Measurements from ENCODE around the gene MPL. TPM values are rescaled to one million over a fixed set of nuclear protein-coding genes. Genes with fewer than 3 reads are reported as not detected.

The MPL gene
- total and polyA plus RNA-seq, 10 of the 15 experiments (the other 5 are each of a cell fraction or from before 2014, with no cell fraction given): not detected

DNA sequence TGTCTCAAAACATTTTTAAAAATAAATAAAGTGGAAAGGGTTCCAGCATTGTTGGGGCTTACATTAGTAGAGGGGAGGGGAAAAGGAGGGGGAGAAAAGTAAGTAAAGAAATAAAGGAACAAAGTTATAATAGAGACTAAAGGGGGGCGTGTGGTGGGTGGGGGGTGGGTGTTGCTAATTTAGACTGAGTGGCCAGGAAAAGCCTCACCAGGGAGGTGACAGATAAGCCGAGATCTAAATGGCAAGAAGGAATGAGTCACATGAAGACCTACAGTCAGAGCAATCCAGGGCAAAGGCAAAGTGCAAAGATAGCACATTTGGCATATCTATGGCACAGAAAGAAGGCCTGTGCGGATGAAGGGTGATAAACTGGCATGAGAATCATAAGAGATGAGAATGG lies 7.5 kb downstream of the MPL start:
- Histone ChIP-seq H3K9ac (ENCODE audit: control insufficient read depth, insufficient read depth, low read length) (no peak overlapping the region), H3K79me2 (ENCODE audit: control insufficient read depth, insufficient read depth, low read length) (no peaks in the 10 kb centered on the region), H2AFZ (ENCODE audit: control insufficient read depth, low read depth, low read length) (no peak overlapping the region), H4K20me1 (ENCODE audit: control insufficient read depth, insufficient read depth) (no peaks in the 10 kb centered on the region), H3K4me2 (ENCODE audit: control insufficient read depth, insufficient read depth) (no peak overlapping the region), H3K9me3 (replicated peaks; ENCODE audit: control insufficient read depth, insufficient read depth, low read length) (no peaks in the 10 kb centered on the region), H3K4me1 (ENCODE audit: control insufficient read depth, insufficient read depth, low read length) (no peaks in the 10 kb centered on the region), H3K4me3 (no peak overlapping the region), H3K27me3 (replicated peaks in 1 of 2; ENCODE audit: control insufficient read depth in 2 of 2, insufficient read depth in 2 of 2, low read length in 1 of 2) (no peaks in the 10 kb centered on the region), H3K27ac (ENCODE audit: control insufficient read depth, insufficient read depth) (no peak overlapping the region), H3K36me3 (ENCODE audit: control insufficient read depth in 2 of 2, insufficient read depth in 2 of 2, low read length in 1 of 2) (no peaks in the 10 kb centered on the region)
- ATAC-seq (no peak), FAIRE-seq (no peak), DNase-seq (ENCODE audit: low read depth, low spot score) (no peak)
- 26% methylated on average over 3 of the region's 3 CpGs for WGBS (ENCODE audit: insufficient coverage, insufficient replicate concordance, low lambda C conversion rate, missing lambda C conversion rate)
- intact Hi-C loops (cut with micrococcal nuclease; ENCODE audit: unreplicated experiment) (no loop called here), in situ Hi-C loops (cut with MboI) (no loop called here)
- ChIA-PET RAD21 (ENCODE audit: unreplicated experiment) (interaction anchor here (1.4 kb wide), 1 partner anchor 13 kb away, joined by 3 read pairs; no protein-coding TSS in a partner anchor), CTCF (interaction anchor here (1.0 kb wide), 1 partner anchor 9 kb away, joined by 3 read pairs; no protein-coding TSS in a partner anchor), SMC1A (ENCODE audit: uncharacterized antibody, unreplicated experiment) (interaction anchor here (1.5 kb wide), 1 partner anchor 102 kb away, joined by 3 read pairs; no protein-coding TSS in a partner anchor), POLR2A (no interaction called here)
- no peak for TF ChIP-seq TARDBP (IDR thresholded peaks at IDR 0.05; ENCODE audit: borderline replicate concordance)
- TF ChIP-seq STAT1 (conservative IDR thresholded peaks at IDR 0.05): no peak
- BruUV-seq (replicated peaks): no TSS peak

DNA sequence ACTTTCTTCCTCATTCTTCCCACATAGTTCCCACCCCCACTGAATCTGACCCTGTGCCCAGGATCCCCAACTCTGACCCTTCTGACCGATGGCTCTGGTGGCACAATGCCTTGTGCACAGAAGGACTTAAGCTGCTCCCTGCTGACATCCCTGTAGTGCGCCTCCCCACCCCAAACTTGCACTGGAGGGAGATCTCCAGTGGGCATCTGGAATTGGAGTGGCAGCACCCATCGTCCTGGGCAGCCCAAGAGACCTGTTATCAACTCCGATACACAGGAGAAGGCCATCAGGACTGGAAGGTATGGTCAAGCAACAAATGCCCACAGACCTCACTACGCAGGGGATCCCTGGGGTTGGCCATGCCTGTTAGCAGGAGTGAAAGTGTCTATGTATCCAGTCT lies 9.0 kb downstream of the MPL start:
- H3K4me3 ChIP-seq: no peak overlapping the region
- no peaks in the 10 kb centered on the region for H3K36me3 ChIP-seq (ENCODE audit: control insufficient read depth in 2 of 2, insufficient read depth in 2 of 2, low read length in 1 of 2)
- WGBS (ENCODE audit: insufficient coverage, insufficient replicate concordance, low lambda C conversion rate, missing lambda C conversion rate): 61% methylated on average over 5 of the region's 5 CpGs
- RAD21 ChIA-PET (ENCODE audit: unreplicated experiment): interaction anchor here (1.4 kb wide), 1 partner anchor 11 kb away, joined by 3 read pairs; no protein-coding TSS in a partner anchor
- in situ Hi-C loops (cut with MboI) (no loop called here), intact Hi-C loops (cut with micrococcal nuclease; ENCODE audit: unreplicated experiment) (no loop called here)
- H3K79me2 ChIP-seq (ENCODE audit: control insufficient read depth, insufficient read depth, low read length): no peaks in the 10 kb centered on the region
- DNase-seq (ENCODE audit: low read depth, low spot score): no peak
- no TSS peak for BruUV-seq (replicated peaks)
- H3K27me3 ChIP-seq (replicated peaks in 1 of 2; ENCODE audit: control insufficient read depth in 2 of 2, insufficient read depth in 2 of 2, low read length in 1 of 2): no peaks in the 10 kb centered on the region
- H3K9ac ChIP-seq (ENCODE audit: control insufficient read depth, insufficient read depth, low read length): no peak overlapping the region
- no peaks in the 10 kb centered on the region for H4K20me1 ChIP-seq (ENCODE audit: control insufficient read depth, insufficient read depth)
- H3K4me2 ChIP-seq (ENCODE audit: control insufficient read depth, insufficient read depth): no peak overlapping the region
- SMC1A ChIA-PET (ENCODE audit: uncharacterized antibody, unreplicated experiment): no interaction called here
- CTCF ChIA-PET: no interaction called here
- H3K4me1 ChIP-seq (ENCODE audit: control insufficient read depth, insufficient read depth, low read length): no peaks in the 10 kb centered on the region
- POLR2A ChIA-PET: no interaction called here
- H2AFZ ChIP-seq (ENCODE audit: control insufficient read depth, low read depth, low read length): no peak overlapping the region
- no peak for FAIRE-seq
- ATAC-seq: no peak
- H3K27ac ChIP-seq (ENCODE audit: control insufficient read depth, insufficient read depth): no peak overlapping the region
- H3K9me3 ChIP-seq (replicated peaks; ENCODE audit: control insufficient read depth, insufficient read depth, low read length): no peaks in the 10 kb centered on the region
- TF ChIP-seq, protein P1, sequence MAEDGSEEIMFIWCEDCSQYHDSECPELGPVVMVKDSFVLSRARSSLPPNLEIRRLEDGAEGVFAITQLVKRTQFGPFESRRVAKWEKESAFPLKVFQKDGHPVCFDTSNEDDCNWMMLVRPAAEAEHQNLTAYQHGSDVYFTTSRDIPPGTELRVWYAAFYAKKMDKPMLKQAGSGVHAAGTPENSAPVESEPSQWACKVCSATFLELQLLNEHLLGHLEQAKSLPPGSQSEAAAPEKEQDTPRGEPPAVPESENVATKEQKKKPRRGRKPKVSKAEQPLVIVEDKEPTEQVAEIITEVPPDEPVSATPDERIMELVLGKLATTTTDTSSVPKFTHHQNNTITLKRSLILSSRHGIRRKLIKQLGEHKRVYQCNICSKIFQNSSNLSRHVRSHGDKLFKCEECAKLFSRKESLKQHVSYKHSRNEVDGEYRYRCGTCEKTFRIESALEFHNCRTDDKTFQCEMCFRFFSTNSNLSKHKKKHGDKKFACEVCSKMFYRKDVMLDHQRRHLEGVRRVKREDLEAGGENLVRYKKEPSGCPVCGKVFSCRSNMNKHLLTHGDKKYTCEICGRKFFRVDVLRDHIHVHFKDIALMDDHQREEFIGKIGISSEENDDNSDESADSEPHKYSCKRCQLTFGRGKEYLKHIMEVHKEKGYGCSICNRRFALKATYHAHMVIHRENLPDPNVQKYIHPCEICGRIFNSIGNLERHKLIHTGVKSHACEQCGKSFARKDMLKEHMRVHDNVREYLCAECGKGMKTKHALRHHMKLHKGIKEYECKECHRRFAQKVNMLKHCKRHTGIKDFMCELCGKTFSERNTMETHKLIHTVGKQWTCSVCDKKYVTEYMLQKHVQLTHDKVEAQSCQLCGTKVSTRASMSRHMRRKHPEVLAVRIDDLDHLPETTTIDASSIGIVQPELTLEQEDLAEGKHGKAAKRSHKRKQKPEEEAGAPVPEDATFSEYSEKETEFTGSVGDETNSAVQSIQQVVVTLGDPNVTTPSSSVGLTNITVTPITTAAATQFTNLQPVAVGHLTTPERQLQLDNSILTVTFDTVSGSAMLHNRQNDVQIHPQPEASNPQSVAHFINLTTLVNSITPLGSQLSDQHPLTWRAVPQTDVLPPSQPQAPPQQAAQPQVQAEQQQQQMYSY (CRISPR knock-in tag; IDR thresholded peaks at IDR 0.05): no peak
- TF ChIP-seq RCOR1 (conservative IDR thresholded peaks at IDR 0.05; ENCODE audit: low read depth, low read length): no peak
- no peak for TF ChIP-seq ZBED1 (IDR thresholded peaks at IDR 0.05; ENCODE audit: borderline replicate concordance)
- TF ChIP-seq ZNF384 (IDR thresholded peaks at IDR 0.05; ENCODE audit: borderline replicate concordance, low read depth, low read length): no peak
- TF ChIP-seq, protein P2, sequence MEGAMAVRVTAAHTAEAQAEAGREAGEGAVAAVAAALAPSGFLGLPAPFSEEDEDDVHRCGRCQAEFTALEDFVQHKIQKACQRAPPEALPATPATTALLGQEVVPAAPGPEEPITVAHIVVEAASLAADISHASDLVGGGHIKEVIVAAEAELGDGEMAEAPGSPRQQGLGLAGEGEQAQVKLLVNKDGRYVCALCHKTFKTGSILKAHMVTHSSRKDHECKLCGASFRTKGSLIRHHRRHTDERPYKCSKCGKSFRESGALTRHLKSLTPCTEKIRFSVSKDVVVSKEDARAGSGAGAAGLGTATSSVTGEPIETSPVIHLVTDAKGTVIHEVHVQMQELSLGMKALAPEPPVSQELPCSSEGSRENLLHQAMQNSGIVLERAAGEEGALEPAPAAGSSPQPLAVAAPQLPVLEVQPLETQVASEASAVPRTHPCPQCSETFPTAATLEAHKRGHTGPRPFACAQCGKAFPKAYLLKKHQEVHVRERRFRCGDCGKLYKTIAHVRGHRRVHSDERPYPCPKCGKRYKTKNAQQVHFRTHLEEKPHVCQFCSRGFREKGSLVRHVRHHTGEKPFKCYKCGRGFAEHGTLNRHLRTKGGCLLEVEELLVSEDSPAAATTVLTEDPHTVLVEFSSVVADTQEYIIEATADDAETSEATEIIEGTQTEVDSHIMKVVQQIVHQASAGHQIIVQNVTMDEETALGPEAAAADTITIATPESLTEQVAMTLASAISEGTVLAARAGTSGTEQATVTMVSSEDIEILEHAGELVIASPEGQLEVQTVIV (IDR thresholded peaks at IDR 0.05; ENCODE audit: borderline replicate concordance, partially characterized antibody): no peak
- TF ChIP-seq, protein P3, sequence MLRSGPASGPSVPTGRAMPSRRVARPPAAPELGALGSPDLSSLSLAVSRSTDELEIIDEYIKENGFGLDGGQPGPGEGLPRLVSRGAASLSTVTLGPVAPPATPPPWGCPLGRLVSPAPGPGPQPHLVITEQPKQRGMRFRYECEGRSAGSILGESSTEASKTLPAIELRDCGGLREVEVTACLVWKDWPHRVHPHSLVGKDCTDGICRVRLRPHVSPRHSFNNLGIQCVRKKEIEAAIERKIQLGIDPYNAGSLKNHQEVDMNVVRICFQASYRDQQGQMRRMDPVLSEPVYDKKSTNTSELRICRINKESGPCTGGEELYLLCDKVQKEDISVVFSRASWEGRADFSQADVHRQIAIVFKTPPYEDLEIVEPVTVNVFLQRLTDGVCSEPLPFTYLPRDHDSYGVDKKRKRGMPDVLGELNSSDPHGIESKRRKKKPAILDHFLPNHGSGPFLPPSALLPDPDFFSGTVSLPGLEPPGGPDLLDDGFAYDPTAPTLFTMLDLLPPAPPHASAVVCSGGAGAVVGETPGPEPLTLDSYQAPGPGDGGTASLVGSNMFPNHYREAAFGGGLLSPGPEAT (IDR thresholded peaks at IDR 0.05; ENCODE audit: low read depth): no peak
- no peak for TF ChIP-seq STAT3 (IDR thresholded peaks at IDR 0.05; ENCODE audit: low read depth, low read length)
- no peak for TF ChIP-seq NR2F1 (conservative IDR thresholded peaks at IDR 0.05)

Data from GM12878 (cell line).